K562 (cell line): Measurements from ENCODE around the gene PCP2. TPM values are rescaled to one million over a fixed set of nuclear protein-coding genes. Genes with fewer than 3 reads are reported as not detected.
A peak's percentile ranks its signal among the peaks of the same experiment; 100 is the strongest.

Experiments used
- ARNT ChIP-seq, 2 experiments: fragments of 450-650 bp; IDR thresholded peaks; 2 replicates each; pipeline ENCODE4 v1.6.1; 2016; ENCODE audit warnings: mild to moderate bottlenecking in 1 of 2
- FOXM1 ChIP-seq, 2 experiments: fragments of 450-650 bp in 1 of 2; sonication (generic) in 1 of 2; formaldehyde crosslinking in 1 of 2; IDR thresholded peaks; 2 replicates each; pipeline versions ENCODE4 v1.6.1 to v1.9.0; 2017 to 2022; ENCODE audit warnings: low read depth in 2 of 2, mild to moderate bottlenecking in 2 of 2, missing genetic modification reagents in 1 of 2, moderate library complexity in 1 of 2
- ID3 ChIP-seq, 2 experiments: fragments of 250-450 bp in 1 of 2; fragments of 450-650 bp in 1 of 2; sonication (Bioruptor Pico) in 1 of 2; IDR thresholded peaks; 2 replicates each; pipeline versions ENCODE4 v1.6.1 to v1.8.0; 2016 to 2021; ENCODE audit warnings: mild to moderate bottlenecking in 2 of 2, moderate library complexity in 2 of 2, missing compliant biosample characterization in 1 of 2, missing genetic modification characterization in 1 of 2
- KLF10 ChIP-seq: fragments of 250-450 bp; sonication (Bioruptor Pico); IDR thresholded peaks from 2 replicates; pipeline ENCODE4 v1.6.1; 2021; ENCODE audit warnings: matching md5 sums
- LCOR ChIP-seq: sonication (generic); formaldehyde crosslinking; IDR thresholded peaks from 2 replicates; pipeline ENCODE4 v1.8.0; 2022; ENCODE audit warnings: mild to moderate bottlenecking, missing genetic modification reagents
- PHTF2 ChIP-seq: fragments of 250-450 bp; sonication (Bioruptor Pico); IDR thresholded peaks from 2 replicates; pipeline ENCODE4 v1.5.0; 2021; ENCODE audit warnings: mild to moderate bottlenecking
- RBM34 ChIP-seq: fragments of 200-400 bp; formaldehyde crosslinking; IDR thresholded peaks from 2 replicates; pipeline ENCODE4 v1.6.1; 2018; ENCODE audit warnings: low read length, borderline replicate concordance; ENCODE audit not compliant: insufficient read depth
- SAFB2 ChIP-seq: fragments of 200-400 bp; formaldehyde crosslinking; IDR thresholded peaks from 2 replicates; pipeline ENCODE4 v1.6.1; 2018; ENCODE audit warnings: borderline replicate concordance, low read length, low read depth, moderate library complexity; ENCODE audit not compliant: severe bottlenecking
- SLC30A9 ChIP-seq: fragments of 250-450 bp; sonication (Bioruptor Pico); IDR thresholded peaks from 2 replicates; pipeline ENCODE4 v1.8.0; 2022; ENCODE audit warnings: mild to moderate bottlenecking, moderate library complexity
- SP1 ChIP-seq: sonication (generic); formaldehyde crosslinking; IDR thresholded peaks from 2 replicates; pipeline ENCODE4 v1.8.1; 2022; ENCODE audit warnings: mild to moderate bottlenecking, missing genetic modification reagents
- ZC3H4 ChIP-seq: sonication (generic); formaldehyde crosslinking; IDR thresholded peaks from 2 replicates; pipeline ENCODE4 v1.9.0; 2021; ENCODE audit warnings: missing genetic modification reagents, borderline replicate concordance
- ZEB2 ChIP-seq: fragments of 450-650 bp; IDR thresholded peaks from 2 replicates; pipeline ENCODE4 v1.6.1; 2016
- ZNF217 ChIP-seq: sonication (generic); formaldehyde crosslinking; IDR thresholded peaks from 2 replicates; pipeline ENCODE4 v1.8.0; 2022; ENCODE audit warnings: mild to moderate bottlenecking, missing genetic modification reagents
- ZNF282 ChIP-seq: sonication (generic); formaldehyde crosslinking; IDR thresholded peaks from 2 replicates; pipeline ENCODE4 v1.8.1; 2023; ENCODE audit warnings: missing genetic modification reagents
- ZNF384 ChIP-seq: IDR thresholded peaks from 2 replicates; pipeline ENCODE4 v1.6.1; 2012; ENCODE audit warnings: low read depth, low read length, improper control_type of control experiment
- ZNF507 ChIP-seq: conservative IDR thresholded peaks from 2 replicates; pipeline ENCODE4 v1.6.1; 2017; ENCODE audit warnings: missing genetic modification characterization, missing compliant biosample characterization
- polyA plus RNA-seq, 8 experiments: library from polyadenylated mRNA; depleted of rRNA in 4 of 8; stranded (reverse) in 5 of 8; unstranded in 3 of 8; fragments of >200 nt; fragmentation: Nextera tagmentation in 2 of 8; fragmentation: Illumina TruSeq in 1 of 8; extraction: Ambion mirVana in 2 of 8; extraction: Trizol in 1 of 8; gene quantifications; 2 replicates each; pipeline versions ENCODE4 v1.2.1 to v1.2.3, GENCODE V29; 2011 to 2014; ENCODE audit warnings: inconsistent platforms in 1 of 8, missing spikeins in 1 of 8
- total RNA-seq, 7 experiments: library from RNA; depleted of rRNA in 6 of 7; stranded (reverse); fragments of >200 nt in 6 of 7; fragmentation: Illumina TruSeq in 2 of 7; extraction: Trizol in 2 of 7; gene quantifications; 2 replicates each; pipeline versions ENCODE4 v1.2.1 to v1.2.3, GENCODE V29; 2011 to 2021; ENCODE audit warnings: low replicate concordance in 1 of 7
- TF ChIP-seq, protein P1 (sequence below): fragments of 450-650 bp; formaldehyde crosslinking; IDR thresholded peaks from 2 replicates; pipeline ENCODE4 v1.4.0; 2020; ENCODE audit warnings: mild to moderate bottlenecking, moderate library complexity
- TF ChIP-seq, protein P2 (sequence below): fragments of 450-650 bp; IDR thresholded peaks from 2 replicates; pipeline ENCODE4 v1.6.1; 2014; ENCODE audit warnings: low read depth, mild to moderate bottlenecking, moderate library complexity, borderline replicate concordance
- TF ChIP-seq, protein P3 (sequence below): fragments of 200-800 bp; sonication (Bioruptor generic); IDR thresholded peaks from 2 replicates; pipeline ENCODE4 v1.6.1; 2017; ENCODE audit warnings: missing genetic modification characterization, missing compliant biosample characterization
- TF ChIP-seq, protein P4 (sequence below), 2 experiments: IDR thresholded peaks in 1 of 2; conservative IDR thresholded peaks in 1 of 2; 2 replicates each; pipeline ENCODE4 v1.6.1; 2016; ENCODE audit warnings: low read depth in 2 of 2, mild to moderate bottlenecking in 1 of 2, missing compliant biosample characterization in 1 of 2, missing genetic modification characterization in 1 of 2, moderate library complexity in 1 of 2

PCP2 gene
- total and polyA plus RNA-seq, 9 of the 15 experiments (the other 6 are each of a cell fraction or from before 2014, with no cell fraction given) = 0.17 to 1.3 (median 0.49) TPM; not detected in 3

DNA sequence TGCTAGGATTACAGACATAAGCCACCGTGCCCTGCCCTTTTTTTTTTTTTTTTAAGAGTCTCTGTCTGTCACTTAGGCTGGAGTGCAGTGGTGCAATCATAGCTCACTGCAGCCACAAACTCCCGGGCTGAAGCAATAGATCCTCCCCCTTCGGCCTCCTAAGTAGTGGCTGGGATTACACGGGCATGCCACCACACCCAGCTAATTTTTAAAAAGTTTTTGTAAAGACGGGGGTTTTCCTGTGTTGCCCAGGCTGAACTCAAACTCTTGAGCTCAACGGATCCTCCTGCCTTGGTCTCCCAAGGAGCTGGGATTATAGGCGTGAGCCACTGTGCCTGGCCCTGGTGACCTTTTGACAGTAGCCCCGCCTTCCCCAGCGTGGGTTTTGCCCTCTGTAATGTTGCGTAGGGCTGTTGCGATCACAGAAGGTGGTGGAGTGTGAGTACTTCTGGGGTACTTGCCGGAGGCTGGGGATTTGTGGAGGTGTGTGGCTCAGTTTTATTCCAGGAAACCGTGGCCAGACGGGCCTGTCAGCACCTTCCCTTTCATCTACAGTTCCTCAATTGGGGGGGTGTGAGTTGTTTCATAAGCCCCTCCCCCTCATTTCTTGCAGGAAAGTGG is 23.7 kb upstream of the PCP2 start (continued):
- TF ChIP-seq, protein P1, sequence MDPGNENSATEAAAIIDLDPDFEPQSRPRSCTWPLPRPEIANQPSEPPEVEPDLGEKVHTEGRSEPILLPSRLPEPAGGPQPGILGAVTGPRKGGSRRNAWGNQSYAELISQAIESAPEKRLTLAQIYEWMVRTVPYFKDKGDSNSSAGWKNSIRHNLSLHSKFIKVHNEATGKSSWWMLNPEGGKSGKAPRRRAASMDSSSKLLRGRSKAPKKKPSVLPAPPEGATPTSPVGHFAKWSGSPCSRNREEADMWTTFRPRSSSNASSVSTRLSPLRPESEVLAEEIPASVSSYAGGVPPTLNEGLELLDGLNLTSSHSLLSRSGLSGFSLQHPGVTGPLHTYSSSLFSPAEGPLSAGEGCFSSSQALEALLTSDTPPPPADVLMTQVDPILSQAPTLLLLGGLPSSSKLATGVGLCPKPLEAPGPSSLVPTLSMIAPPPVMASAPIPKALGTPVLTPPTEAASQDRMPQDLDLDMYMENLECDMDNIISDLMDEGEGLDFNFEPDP = no peak
- TF ChIP-seq LCOR (CRISPR knock-in tag) (no peak), ZEB2 (no peak), ZC3H4 (CRISPR knock-in tag) (no peak), SAFB2 (no peak), SLC30A9 (CRISPR knock-in tag) (no peak), FOXM1 (IDR thresholded peaks at IDR 0.05; ENCODE audit: low read depth) (no peak), FOXM1 (CRISPR knock-in tag; IDR thresholded peaks at IDR 0.05; ENCODE audit: low read depth) (no peak), RBM34 (no peak), ZNF282 (CRISPR knock-in tag) (no peak), ARNT (IDR thresholded peaks at IDR 0.05) (no peak), KLF10 (CRISPR knock-in tag) (no peak), ZNF217 (CRISPR knock-in tag) (no peak), ZNF507 (tag) (no peak), PHTF2 (CRISPR knock-in tag) (no peak), SP1 (CRISPR knock-in tag) (no peak), ZNF384 (peak; percentile 46), ID3 (CRISPR knock-in tag; IDR thresholded peaks at IDR 0.05) (no peak), ID3 (tag; IDR thresholded peaks at IDR 0.05) (0 out of 2 replicates have a peak, but pooled peaks have one; percentile 34)
- TF ChIP-seq, protein P2, sequence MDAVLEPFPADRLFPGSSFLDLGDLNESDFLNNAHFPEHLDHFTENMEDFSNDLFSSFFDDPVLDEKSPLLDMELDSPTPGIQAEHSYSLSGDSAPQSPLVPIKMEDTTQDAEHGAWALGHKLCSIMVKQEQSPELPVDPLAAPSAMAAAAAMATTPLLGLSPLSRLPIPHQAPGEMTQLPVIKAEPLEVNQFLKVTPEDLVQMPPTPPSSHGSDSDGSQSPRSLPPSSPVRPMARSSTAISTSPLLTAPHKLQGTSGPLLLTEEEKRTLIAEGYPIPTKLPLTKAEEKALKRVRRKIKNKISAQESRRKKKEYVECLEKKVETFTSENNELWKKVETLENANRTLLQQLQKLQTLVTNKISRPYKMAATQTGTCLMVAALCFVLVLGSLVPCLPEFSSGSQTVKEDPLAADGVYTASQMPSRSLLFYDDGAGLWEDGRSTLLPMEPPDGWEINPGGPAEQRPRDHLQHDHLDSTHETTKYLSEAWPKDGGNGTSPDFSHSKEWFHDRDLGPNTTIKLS = no peak
- TF ChIP-seq, protein P3, sequence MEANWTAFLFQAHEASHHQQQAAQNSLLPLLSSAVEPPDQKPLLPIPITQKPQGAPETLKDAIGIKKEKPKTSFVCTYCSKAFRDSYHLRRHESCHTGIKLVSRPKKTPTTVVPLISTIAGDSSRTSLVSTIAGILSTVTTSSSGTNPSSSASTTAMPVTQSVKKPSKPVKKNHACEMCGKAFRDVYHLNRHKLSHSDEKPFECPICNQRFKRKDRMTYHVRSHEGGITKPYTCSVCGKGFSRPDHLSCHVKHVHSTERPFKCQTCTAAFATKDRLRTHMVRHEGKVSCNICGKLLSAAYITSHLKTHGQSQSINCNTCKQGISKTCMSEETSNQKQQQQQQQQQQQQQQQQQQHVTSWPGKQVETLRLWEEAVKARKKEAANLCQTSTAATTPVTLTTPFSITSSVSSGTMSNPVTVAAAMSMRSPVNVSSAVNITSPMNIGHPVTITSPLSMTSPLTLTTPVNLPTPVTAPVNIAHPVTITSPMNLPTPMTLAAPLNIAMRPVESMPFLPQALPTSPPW (CRISPR knock-in tag) = peak; percentile 34; the same call in 1 of the 2 replicates
- TF ChIP-seq, protein P4, sequence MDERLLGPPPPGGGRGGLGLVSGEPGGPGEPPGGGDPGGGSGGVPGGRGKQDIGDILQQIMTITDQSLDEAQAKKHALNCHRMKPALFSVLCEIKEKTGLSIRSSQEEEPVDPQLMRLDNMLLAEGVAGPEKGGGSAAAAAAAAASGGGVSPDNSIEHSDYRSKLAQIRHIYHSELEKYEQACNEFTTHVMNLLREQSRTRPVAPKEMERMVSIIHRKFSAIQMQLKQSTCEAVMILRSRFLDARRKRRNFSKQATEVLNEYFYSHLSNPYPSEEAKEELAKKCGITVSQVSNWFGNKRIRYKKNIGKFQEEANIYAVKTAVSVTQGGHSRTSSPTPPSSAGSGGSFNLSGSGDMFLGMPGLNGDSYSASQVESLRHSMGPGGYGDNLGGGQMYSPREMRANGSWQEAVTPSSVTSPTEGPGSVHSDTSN (CRISPR knock-in tag; IDR thresholded peaks at IDR 0.05; ENCODE audit: low read depth) = no peak
- TF ChIP-seq, protein P4 (tag; conservative IDR thresholded peaks at IDR 0.05; ENCODE audit: low read depth) = no peak
